ENCODE results near the gene RABGAP1L.

- TF ChIP-seq CTCF (IDR thresholded peaks at IDR 0.05 in 2 of 3, conservative IDR thresholded peaks at IDR 0.05 in 1 of 3; ENCODE audit: borderline replicate concordance in 1 of 3, insufficient read depth in 1 of 3, low read depth in 2 of 3, low read length in 2 of 3) (no peak), POLR2AphosphoS5 (IDR thresholded peaks at IDR 0.05; ENCODE audit: low read depth, low read length) (no peak), ZNF274 (IDR thresholded peaks at IDR 0.05; ENCODE audit: low read depth, low read length) (no peak), RAD21 (IDR thresholded peaks at IDR 0.05; ENCODE audit: low read depth) (no peak), TCF7L2 (IDR thresholded peaks at IDR 0.05; ENCODE audit: borderline replicate concordance, extremely low read depth, insufficient read depth, insufficient read length) (no peak), EZH2phosphoT487 (IDR thresholded peaks at IDR 0.05; ENCODE audit: borderline replicate concordance) (no peak), JUND (IDR thresholded peaks at IDR 0.05) (no peak), CEBPB (IDR thresholded peaks at IDR 0.05; ENCODE audit: low read depth) (no peak), EZH2 (IDR thresholded peaks at IDR 0.05) (no peak), POLR2A (IDR thresholded peaks at IDR 0.05; ENCODE audit: borderline replicate concordance, extremely low read depth, insufficient read depth, insufficient read length) (no peak), SIN3A (IDR thresholded peaks at IDR 0.05; ENCODE audit: low read depth) (no peak)
These were observed 554.5 kb downstream of the RABGAP1L start for GRCh38 chr1:174713796-174714195.

All from HCT116 (cell line).